HG02943 (cell line): Measurements from ENCODE around the gene RASAL2.
"Not testable (repeated sequence)": the region's sequence is repeated elsewhere in the genome, so short reads cannot be mapped to it uniquely, and the experiment has no call there.

ENCODE experiments used
- ATAC-seq: cut with Tn5 transposase; IDR thresholded peaks from one replicate; pipeline ENCODE4 v1.9.1; 2021; ENCODE audit warnings: mild to moderate bottlenecking, low read depth, moderate library complexity; ENCODE audit not compliant: unreplicated experiment

RASAL2 gene

DNA sequence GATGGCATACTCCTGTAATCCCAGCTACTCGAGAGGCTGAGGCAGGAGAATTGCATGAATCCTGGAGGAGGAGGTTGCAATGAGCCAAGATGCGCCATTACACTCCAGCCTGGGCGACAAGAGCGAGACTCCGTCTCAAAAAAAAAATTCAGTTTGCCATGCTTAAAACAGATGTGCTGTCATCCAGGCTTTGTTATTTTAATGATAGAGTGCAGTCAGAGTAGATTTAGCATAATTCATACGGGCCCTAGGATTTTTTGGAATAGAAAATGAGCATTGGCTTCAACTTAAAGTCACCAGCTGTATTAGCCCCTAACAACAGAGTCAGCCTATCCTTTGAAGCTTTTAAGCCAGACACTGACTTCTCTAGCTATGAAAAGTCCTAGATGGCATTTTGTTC is 124.6 kb downstream of the RASAL2 start:
- no peak for ATAC-seq

DNA sequence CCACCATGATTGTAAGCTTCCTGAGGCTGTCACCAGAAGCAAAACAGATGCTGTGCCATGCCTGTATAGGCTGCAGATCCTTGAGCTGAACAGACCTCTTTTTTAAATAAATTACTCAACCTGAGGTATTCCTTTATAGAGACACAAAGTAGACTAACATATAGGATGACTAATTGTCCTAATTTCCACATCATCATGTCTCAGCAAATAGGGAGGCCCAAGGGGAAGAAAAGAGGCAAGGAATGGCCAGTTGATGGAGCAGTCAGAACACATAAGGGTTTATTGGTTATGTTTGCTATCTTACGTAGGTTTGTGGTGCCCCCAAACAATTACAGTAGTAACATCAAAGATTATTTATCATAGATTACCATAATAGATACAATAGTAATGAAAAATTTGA is 126.2 kb downstream of the RASAL2 start:
- no peak for ATAC-seq

DNA sequence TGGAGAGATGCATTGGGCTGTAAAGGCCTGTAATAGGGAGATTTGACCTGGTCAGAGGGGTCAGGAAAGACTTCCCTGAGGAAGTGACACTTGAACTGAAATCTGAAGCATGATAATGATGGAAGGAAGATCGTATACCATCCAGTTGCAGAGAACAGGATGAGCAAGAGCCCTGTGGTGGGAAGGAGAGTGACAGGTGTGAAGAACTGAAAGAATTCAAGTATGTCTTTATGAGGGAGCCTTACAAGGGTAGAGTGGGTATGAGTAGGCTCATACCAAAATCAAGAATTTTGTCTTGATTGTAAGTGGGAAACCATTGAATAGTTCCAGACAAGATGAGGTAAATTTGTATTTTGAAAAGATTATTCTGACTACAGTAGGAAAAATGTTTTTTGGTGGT is 129.4 kb downstream of the RASAL2 start:
- ATAC-seq, result no peak

DNA sequence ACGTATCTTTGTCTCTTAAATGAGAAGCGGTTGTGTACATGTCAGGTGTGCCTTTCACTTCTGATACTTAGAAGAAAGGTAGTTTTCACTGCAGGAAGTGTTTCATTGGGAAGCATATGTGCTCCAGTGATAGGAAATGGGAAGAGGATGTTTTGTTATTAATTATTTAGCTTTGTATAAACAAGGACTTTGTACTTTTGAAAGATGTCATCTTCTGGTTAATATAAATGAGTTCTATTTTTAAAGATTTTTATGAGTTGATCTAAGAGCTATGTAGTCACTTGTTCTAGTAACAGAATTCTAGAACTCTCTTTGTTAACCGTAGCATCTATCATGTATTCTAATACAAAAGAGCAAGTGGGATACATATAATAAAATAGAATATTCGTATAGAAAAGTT is 130.5 kb downstream of the RASAL2 start:
- ATAC-seq, result no peak

DNA sequence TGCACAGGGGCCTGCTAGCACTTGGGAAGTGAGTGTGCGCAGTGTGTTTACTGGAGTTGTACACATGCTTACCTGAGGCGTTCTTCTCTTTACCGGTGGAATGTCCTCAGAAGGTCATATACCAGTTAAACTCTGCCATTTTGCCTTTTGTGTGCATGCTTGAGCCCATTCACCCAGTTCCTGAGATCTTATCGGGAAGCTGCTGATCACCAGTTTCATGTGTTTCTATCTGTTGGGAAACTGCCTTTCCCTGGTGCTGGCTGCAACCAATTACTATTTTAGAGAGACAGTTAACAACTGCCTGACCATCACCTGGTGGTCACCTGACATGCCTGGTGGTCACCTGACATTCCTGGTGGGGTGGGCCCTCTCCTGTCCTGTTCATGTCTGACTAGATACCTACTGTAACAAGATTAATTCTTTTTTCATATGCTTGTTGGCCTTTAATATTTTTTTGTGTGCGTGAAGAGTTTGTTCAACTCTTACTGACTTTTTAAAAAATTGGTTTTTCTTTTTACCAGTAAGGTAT is 137.0 kb downstream of the RASAL2 start:
- ATAC-seq, result no peak

DNA sequence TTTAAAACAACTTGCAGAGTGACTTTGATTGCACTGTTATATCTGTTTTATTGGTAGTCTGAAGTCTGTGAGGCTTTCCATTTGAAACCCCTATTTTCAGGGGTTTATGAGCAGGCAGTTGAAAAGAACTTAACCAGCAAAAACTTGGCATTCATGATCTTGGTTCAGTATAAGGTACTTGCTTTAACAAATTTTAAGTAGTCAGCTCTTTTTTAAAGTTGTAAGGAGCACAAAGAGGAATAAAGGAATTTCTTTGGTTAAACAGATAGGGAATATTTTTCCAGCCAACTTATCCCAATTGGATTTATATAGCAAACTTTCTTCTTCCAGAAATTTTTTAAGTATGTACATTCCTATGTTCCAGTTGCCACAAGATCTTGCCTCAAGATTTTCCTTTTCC is 138.2 kb downstream of the RASAL2 start:
- no peak for ATAC-seq

DNA sequence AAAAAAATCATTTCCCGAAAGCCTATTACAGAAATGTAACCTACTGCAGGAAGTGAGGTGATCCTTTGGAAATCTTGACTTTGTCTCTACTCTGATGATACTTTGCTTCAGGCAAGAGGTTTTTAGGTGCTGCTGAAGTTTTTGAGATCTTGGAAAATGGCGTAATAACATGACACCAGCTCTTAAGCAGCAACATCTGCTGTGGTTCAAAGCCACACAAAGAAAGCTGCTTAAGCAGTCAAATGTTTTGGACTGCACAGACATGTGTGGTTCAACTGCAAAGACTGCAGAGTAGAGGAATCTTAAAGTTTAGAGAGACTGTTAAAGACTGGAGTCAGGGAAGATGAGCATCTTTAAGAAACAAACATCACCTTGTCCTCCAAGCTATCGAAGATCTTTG is 139.0 kb downstream of the RASAL2 start:
- no peak for ATAC-seq

DNA sequence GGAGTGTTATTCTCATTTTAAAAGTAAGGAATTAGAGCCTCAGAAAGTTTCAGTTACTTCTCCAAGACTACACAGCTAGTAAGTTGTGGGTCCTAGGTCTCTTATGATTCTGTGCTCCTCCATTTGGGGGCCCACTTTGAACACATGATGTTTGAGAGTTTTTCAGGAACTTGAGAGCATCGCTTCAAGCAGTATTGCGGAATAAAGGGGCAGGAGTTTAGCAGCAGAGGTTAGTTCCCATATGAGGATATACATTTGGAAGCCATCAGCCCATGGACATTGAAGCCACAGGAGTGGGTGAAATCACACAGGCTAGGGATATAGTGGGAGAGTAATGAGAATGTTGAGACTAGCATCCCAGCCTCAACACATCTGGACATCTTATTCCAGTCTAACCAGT is 143.2 kb downstream of the RASAL2 start:
- no peak for ATAC-seq

DNA sequence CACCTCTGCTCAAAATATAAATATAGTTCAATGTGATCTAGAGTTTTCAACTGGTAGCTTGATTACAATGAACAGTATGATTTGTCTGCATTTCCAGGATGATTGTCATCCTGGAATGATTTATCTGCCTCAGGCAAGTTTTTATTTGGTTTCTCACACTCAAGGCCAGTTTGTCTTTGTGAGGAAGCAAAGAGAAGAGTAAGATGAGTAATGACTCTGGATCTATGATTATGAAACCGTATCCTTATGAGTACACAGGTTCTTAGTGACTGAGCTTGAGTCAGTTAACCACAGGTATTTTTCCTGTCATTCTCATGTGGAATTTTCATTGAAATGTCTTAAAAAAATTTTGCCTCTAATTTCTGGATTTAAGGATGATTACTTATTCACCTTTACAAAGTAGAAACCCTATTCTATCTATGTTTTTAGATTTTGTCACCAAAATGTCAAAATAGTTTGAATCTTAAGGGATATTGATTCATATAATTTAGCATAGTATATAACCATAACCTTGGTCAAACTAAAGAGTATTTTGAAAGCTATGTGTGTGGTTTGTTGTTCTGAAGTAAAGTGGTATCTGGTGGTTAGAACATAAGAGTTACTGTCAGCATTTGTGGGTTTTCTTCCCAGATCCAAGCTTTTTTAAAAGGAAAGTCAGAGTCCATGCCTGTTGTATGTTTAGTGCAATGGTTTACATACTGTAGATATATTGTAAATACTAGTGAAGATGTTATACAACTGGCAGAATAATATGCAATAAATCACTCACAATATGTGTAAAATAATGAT is 145.0 kb downstream of the RASAL2 start:
- no peak for ATAC-seq

DNA sequence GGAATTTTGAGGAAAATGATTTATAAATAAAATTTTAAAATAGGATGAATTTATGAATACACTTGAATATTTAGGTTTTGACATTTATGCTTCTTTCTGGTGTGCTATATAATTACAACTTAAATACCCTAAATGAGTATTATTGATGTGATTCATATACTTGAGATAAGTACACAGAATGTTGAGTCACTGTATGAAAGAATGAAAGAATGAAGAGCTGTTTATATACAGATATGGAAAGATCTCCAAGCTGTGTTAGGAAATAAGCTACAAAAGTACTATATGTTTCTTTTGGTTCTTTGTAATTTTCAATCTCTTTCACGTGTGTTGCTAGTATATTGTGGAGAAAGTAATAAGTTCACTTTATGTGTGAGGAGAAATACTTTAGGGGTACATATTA is 147.2 kb downstream of the RASAL2 start:
- ATAC-seq, result no peak

DNA sequence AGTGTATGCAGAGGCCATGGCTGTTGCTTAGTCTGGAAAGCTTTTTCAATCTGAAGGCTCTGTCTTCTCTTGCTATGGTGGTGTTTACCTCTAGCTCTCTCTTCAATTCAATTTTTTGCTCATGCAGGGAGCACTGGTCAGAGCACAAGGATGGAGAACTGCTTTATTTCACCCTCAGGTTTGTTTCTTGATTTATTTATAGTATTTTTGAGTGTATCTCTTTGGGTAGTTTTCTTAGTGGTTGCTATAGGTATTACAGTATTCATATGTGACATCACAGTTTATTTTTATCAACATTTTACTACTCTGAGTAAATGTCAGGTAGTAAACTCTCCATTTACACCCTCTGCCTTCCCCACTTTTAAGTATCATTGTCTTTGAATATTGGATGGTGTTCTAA is 147.9 kb downstream of the RASAL2 start:
- ATAC-seq, result no peak

DNA sequence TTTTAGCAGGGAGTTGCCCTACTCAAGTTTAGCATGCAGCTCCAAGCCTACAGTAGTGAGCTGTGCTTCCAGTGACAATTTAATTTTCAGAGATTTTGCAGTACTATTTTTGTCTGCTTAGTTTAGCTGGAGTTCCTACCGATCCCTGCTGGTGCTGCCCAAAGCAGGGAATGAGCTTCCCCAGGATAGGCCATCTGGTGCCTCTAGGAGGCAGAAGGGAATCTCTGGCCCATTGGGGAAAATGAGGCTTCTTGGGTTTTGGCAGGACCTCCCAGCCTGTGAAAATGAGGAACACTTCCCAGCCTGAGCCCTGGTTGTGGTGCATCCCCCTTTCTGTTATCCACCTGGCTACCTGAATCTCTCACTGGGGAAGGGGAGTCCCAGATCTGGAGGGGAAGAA is 149.2 kb downstream of the RASAL2 start:
- no peak for ATAC-seq

DNA sequence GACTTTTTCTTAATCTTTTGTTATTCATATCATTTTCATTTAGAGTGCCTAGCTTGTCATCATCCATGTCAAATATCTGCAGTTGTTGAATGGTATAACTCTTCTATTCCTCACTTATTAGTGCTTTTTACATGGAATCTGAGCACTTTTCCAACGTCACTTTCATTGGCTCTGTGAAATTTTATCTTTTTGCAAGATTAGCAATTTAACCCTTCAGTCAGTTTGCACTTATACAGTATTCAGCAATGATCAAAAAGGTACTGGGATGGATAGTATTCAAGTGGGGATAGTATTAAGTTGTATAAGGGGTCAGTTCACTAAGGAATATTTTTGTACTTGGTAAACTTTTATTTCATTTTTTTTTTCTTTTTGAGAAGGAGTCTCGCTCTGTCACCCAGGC is 150.0 kb downstream of the RASAL2 start:
- no peak for ATAC-seq

DNA sequence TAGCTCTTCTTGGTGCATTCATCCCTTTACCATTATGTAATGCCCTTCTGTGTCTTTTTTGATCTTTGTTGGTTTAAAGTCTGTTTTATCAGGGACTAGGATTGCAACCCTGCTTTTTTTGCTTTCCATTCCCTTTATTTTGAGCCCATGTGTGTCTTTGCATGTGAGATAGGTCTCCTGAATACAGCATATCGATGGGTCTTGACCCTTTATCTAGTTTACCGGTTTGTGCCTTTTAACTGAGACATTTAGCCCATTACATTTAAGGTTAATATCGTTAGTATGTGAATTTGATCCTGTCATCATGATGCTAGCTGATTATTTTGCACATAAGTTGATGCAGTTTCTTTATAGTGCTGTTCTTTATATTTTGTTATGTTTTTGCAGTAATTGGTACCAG is 154.4 kb downstream of the RASAL2 start:
- ATAC-seq, result not testable (repeated sequence)

DNA sequence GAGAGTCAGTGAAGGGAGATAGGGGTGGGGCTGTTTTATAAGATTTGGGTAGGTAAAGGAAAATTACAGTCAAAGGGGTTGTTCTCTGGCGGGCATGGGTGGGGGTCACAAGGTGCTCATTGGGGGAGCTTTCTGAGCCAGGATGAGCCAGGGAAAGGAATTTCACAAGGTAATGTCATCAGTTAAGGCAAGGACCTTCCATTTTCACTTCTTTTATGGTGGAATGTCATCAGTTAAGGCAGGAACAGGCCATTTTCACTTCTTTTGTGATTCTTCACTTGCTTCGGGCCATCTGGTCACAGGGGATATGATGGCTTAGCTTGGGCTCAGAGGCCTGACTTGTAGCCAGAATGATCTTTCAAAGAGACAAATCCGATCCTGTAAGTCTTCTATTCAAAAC is 159.7 kb downstream of the RASAL2 start:
- ATAC-seq, result not testable (repeated sequence)

DNA sequence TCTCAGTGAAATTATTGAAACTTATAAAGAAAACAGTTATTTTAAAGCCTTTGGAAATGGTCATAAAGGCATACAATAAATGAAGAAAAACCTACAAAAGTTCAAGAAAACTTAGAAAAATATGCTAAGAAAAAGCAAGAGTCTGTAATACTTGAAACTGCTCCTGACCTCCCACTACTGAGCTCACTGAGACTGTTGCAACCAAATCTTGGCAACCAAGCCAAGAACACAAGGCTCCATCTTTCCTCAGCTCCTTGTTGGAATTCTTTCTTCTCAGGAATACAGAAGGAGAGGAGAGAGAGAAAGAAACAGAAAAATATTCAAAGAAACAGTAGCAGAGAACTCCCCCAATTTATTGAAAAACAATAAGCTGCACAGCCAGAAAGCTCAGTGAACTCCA is 160.5 kb downstream of the RASAL2 start:
- ATAC-seq, result no peak

DNA sequence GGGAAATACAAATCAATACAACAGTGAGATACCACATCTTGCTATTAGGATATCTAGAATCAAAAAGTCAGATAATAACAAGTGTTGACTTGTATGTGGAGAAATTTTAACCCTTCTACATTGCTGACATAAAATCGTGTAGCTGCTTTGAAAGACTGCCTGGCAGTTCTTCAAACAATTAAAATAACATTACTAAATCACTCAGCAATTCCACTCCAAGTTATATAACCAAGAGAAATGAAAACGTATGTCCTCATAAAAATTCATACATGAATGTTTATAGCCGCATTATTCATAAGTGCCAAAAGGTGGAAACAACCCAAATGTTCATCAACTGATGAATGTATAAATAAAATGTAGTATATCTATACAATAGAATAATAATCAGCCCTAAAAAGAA is 164.6 kb downstream of the RASAL2 start:
- ATAC-seq, result no peak

DNA sequence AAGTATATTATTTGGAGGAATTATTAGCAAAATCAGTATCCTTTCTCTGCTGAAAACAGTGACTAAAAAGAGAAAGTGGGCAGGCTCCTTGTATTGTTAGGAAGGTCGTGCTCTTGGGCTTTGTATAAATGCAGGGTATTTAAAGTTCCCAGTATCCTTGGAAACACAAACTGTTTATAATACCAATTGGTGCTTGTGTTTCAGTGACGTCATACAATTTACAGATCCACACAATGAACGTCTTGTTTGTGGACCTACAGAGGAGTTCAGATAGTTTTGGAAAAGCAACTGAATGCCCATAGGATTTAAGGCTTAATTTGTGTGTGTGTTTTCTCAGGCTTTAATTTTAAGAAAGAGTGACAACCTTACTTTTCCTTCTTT is 168.2 kb downstream of the RASAL2 start:
- ATAC-seq, result no peak

DNA sequence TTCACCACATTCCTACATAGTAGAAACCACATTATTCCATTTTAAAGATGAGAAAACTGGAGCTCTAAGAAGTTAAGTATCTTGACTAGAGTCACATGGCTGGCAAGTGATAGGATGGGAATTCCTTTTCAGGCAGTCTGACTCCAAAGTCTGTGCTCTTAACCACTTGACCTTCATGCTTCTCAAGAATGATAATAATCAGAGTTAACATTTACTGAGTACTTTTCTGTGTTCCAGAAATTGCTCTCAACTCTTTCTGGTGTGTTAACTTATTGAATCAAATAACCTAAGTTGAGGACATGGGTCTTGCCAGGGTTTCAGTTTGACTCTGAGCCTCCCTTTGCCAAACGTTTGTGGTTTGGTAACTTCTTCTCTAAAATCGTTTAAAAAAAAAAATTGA is 169.4 kb downstream of the RASAL2 start:
- ATAC-seq, result no peak

DNA sequence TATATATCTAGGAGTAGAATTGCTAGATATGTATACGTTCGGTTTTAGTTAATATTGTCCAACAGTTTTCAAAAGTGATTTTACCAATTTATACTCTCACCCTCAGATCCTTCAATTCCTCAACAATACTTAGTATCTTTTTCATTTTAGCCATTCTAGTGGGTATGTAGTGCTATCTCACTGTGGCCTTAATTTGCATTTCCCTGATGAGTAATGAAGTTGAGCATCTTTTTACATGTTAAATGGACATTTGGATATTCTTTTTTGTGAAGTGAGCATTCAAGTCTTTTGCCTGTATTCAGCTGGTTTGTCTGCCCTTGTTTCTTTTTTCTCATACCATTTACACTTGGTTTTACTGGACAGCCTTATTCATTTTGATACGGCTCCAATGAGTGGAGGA is 172.2 kb downstream of the RASAL2 start:
- ATAC-seq, result no peak

DNA sequence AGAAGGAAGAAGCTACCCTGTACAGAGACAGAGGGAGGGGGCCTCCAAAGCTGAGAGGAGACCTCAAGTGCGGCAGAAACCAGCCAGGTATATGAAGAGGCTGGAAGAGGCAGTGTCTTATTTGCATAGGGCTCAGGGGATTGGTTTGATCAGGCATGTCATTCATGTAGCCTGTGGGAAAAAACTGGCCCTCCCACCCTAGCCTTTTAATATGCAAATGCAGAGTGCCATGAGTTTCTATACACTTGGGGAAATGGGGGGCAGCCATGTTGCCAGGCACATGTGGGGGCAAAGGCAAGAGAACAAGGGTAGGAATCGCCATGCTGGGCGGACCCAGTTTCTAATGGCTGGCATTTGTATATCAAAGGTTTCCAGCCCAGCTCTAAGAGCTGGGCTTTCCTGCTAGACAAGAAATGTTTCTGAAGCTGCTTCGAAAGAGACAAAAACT is 172.7 kb downstream of the RASAL2 start:
- ATAC-seq, result no peak

DNA sequence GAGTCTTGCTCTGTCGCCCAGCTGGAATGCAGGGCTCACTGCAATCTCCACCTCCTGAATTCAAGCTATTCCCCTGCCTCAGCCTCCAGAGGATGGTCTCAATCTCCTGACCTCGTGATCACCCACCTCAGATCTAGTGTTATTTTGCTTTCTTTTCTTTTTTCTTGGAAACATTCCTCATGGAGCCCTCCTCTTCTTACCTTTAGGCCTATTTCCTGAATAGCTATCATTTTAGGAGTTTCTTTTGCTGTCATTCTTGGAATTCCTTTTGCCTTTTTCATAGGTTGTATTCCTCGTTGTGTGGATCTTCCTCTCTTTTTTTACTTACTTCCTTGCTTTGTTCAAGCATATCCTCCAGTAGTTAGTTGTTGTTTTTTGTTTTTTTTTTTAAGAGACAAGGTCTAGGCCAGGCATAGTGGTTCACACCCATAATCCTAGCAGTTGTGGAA is 173.8 kb downstream of the RASAL2 start:
- no peak for ATAC-seq
